NCI-H82 treated with DMSO at 0.1 percent for 48 hours (cell line): ENCODE data around the gene CARMIL1.
A peak's percentile ranks its signal among the peaks of the same experiment; 100 is the strongest.

Source experiments
- DNase-seq: peaks from one replicate; lab custom pipeline; 2025; ENCODE audit not compliant: unreplicated experiment; lab: John Stamatoyannopoulos, UW

The CARMIL1 gene

DNA sequence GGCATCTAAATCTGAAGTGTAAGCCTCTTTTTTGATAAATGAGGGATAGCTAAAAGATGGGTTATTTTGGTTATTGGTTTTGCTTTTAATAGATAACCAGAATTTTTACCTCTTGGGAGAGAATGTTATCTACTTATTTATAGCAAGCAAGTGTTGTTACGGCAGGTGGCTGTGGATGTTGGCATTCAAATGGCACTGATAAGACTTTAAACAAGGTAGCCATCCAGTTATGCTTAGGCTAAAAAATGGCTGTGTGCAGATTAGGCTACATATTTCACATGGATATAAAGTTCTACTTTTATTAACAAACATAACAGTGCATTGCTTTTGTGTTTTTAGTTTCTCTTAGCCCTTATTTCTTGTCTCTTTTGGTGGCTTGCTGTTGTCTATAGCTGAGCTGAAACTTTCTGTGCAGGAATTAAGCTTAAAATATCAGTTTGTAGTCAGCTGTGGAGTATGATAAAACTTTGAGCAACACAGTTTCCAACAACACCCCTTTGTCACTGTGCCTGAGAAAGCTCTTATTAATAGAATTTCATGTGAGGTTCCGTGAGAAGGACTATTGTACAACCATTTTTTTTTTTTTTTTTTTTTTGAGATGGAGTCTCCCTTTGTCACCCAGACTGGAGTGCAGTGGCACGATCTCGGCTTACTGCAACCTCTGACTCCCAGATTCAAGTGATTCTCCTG is 28.8 kb downstream of the CARMIL1 start:
- no peak for DNase-seq

DNA sequence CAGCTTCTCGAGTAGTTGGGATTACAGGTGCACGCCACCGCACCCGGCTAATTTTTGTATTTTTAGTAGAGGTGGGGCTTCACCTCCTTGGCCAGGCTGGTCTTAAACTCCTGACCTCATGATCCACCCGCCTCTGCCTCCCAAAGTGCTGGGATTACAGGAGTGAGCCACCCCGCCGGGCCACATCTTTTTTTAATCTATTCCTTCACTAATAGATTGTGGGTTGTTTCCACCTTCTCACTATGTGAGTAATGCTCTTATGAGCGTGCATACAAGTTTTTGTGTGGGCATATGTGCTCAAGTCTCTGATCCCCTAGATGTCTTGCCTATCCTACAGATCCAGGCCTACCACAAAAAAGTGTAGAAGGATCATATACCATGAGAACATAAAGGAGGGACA is 30.7 kb downstream of the CARMIL1 start:
- DNase-seq: no peak

DNA sequence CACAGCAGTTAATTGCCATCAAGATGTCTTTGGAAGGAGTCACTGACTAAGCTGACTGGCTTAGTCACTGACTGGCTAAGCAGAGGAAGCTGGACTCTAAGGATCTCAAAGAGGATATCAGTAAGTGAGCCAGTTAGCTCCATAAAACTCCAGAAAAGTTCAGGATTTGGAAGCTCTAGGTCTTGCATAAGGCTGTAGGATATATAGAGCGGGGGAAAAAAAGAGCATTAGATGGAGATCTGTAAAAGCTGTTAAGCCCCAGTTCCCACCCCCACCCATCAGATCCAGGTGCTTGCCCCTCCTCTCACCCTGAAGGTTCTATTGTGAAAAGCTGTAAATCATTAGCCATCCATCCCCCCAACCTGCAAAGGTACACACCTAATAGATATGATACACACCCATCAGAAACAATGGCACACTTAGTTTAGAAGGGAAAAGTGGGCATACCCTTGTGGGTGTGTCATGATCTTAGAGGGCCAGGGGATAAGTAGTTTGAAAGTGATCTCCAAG is 32.2 kb downstream of the CARMIL1 start:
- no peak for DNase-seq

DNA sequence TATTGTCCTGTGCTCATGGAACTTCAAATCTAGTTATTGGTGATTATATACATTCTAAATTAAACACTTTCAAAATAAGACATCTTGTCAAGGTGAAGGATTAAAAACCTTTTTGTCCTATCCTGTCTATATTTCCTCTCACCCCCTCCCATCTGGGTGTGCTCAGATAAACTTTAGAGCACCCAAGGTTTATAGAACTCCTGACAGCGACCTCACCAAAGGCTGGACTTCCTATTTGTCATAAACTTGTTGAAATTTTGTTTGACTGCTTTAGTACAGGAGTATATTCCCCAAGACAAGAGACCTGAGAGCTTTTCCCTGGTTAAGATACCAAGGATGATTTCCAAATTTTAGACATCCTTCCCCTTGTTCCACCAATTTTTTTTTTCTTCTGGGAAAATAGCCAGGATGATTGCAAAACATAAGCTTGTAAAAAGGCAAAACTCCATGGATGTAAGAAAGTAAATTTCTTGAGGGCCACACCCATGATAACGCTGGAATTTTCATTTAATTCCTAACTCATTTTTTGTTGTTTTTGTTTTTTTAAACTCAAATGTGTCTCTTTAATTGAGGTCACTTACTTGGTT is 33.0 kb downstream of the CARMIL1 start:
- no peak for DNase-seq

DNA sequence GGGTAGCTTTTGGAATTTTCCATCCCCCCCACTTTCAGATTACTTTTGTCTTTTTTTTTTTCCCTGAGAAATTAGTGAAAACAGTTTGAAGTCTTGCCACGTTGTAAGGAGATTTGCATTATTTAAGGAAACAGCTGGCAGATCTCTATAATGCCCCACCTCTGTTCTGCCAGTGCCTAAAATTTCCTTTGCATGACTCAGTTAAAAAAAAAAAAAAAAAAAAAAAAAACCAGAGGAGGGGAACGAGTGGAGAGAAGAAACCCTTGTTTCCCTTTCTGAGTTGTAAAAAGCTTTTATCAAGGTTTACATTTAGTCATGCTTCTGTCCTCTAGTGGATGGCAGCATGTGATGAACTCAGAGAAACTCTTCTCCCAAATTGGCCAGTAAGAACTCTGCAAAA is 33.5 kb downstream of the CARMIL1 start:
- DNase-seq: no peak

DNA sequence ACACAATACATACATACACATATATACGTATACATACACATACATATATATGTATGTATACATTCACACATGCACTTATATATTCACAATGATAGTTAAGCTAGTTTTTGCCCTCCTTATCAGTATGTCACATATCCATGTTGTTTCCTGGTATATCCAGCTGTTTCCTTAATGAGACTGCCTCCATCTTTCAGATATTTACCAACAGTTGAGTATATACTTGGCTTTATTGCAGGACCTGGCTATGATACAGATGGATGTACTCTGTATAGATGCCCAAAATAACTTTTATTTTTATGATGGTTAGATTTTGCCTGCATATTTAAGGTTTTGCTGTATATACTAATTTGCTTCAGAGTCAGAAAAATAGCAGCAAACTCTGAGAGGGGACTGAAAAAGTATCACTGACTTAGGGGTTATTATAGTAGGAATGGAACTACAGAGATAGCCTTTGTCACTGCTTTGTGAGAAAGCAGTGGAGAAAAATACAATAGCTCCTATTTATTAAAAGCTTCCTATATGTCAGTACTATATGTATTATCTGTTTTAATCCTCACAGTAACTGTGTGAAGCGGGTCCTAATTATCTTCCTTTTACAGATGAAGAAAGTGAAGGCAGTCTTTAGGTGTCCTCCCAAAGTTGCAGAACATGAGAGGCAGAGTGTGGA is 35.5 kb downstream of the CARMIL1 start:
- DNase-seq: no peak

DNA sequence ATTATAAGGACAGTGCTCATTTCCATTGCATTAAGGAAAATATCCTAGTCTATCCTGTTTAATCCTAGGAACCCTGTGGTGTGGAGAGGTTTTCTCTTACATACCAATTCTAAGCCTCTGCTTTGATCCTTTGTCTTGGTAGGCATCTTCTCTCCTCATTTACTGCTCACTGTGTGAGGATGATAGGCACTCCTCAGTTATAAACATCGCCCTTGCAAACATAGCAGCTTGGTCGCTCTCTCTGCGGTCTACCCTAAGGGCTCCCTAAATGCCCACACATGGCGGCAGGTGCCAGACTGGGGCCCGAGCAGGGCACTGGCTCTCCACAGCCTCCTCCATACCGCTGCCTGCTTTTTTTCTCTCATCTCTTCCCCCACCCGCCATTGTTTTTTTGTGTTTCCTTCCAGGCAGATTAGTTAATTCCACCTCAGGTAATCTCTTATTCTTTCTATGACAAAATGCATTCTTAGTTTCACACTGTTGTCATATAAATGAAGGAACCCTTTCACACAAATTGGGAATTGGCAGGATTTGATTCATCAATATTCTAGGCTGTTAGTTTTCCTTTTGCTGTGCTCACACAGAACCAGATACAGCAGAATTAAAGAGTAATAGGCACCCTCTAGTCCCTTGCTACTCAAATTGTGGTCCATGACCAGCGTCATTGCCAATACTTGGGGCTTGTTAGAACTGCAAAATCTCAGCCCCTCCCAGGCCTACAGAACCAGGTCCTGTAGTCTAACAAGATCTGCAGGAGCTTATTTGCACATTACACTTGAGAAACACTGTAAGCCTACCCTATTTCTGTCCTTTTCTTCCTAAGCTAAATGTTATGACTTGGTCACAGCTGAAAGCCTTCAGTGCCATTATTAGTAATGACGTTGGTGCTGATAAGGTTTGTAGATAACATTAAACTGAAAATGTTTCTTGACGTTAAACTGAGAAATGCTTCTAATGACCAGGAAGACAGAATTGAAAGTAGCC is 36.3 kb downstream of the CARMIL1 start:
- no peak for DNase-seq

DNA sequence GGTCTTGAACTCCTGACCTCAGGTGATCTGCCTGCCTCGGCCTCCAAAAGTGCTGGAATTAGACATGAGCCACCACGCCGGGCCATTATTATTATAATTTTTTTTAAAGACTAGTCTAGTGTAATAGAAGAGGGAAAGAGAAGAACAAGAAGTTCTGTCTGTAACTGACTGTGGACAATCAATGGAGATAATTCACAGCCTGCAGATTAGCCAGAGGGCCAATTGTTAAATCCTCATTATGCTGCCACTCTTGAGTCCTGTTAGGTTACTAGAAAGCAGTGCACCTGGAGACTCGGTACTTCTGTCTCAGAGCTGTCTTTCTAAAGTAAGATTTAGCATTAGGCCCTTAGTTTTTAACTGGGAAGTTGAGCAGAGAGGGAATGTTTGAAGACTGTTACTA is 37.5 kb downstream of the CARMIL1 start:
- no peak for DNase-seq

DNA sequence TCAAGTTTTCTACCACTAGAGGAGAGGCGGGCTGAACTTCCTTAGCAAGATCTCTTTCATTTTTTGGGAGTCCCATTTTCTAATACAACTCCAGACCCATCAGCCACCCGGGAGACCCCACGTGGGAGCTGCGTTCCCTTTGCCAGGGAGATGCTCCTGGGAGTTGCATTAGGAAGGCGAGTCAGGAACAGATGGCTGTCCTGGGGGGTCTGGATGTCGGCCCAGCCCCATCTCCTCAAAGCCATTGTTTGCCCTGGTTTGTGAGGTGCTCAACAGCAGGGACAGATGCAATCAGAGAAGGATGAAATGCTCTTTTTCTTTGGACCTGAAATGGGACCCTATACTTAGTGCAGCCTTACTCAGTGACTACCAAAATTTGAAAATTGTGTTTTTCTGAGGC is 39.4 kb downstream of the CARMIL1 start:
- no peak for DNase-seq

DNA sequence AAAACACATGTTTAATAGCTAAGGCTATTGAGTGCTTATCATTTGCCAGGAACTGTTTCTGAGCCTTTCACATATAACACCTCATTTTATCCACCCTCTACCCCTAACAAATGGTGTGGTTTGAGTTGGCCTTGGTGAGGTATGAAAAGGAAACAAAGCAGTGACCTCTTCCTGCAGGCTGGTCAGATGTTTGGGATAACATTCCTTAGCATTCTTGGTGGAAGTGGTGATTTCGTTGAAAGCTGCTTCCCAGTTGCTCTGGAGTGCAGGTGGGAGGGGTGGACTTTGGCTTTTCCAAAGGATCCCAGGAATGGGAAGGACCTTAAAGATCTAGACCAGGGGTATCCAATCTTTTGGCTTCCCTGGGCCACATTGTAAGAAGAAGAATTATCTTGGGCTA is 41.3 kb downstream of the CARMIL1 start:
- DNase-seq: no peak

DNA sequence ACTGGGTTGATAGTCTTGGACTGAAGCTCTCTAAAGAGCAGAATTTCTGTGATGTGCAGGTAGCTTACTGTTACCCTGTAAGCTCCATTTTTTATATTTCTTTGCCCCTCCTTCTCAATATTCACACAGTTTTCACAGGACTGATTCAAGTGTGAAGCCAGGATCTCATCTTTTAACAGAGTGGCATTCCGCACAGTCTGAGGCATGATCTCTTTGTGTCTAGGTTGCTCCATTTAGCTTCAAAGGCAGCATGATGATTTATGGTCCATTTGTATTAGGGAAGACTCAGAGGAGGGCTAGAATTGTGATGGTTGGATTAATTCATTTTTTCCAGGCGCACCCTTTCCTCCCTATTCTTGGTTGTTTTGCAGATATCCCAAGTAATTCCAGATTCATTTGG is 43.5 kb downstream of the CARMIL1 start:
- DNase-seq: no peak

DNA sequence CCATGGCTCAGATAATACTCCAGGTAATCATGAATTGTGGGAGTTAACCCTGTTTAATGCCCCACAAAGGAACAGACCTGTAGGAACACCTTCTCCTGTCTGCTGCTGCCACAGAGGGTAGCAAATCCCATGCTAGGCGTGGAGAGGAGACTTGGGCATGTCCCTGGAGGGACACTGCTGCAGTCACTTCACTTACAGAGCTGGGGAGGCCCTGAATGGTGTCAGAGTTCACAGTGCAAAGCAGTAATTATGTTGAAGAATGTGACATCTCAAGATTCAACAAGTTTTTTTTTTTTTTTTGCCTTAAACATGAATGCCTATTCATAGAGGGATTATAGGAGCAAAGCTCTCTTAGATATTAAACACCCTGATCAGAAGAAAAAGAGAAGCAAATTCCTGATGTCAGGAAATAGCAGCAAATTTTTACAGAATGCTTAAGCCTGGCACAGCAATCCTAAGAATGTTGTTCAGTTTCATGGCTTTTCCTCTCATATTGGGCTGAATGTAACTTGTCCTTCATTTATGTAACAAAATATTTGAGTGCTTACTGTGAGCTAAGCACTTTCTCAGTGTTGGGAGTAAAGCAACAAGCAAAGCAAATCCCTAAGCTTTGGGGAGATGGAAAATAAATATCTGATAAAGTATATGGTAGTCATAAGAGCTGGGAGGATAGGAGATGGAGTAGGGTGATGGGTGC is 45.0 kb downstream of the CARMIL1 start:
- DNase-seq: no peak

DNA sequence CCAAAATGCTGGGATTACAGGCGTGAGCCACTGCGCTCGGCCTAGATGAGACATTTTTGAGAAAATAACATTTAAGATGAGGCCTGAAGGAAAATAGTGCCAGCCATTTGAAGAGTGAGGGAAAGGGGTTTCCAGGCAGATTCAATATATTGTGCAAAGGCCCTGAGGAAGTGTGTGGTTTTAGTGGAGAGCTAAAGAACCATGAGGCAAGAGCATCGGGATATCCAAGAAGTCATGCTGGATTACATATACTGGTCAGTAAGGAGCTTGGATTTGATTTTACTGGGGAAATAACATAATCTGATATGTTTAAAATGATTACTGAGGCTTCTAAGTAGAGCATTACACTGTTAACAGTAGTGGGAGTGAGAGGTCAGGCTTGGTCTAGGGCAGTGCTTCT is 47.0 kb downstream of the CARMIL1 start:
- no peak for DNase-seq

DNA sequence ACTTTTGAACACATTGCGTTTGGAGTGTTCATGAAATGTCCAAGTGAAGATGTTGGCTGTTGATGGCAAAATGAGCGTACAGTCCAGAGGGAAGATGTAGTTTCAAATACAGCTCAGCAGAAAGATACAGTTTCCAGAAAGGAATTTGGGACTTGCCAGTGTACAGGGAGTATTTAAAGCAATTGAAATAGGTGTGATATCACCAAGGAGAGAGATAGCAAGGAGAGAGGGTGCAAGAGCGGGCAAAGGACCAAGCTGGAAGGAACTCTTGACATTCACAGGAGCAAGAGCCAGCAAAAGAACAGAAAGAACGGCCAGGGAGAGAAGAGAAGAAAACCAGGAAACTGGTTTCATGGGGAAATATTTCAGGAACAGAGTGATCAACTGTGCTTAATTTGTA is 47.8 kb downstream of the CARMIL1 start:
- DNase-seq: no peak

DNA sequence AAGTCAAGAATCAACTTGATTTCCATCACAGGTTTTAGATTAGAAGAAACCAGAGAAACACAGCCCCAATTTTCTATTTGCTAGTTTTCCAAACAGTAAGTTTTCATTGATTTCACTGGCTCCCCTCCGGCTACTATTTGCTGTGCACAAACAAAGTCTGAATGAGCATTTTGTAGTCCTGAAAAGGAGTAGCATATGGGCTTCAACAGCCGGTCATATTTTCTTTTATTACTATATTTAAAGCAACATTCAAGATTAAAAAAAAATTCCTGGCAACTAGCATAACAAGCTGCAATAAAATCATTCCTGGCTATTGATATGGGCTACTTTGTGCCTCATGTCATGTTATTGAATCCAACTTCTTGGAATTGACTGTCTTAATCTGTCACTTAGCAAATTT is 48.3 kb downstream of the CARMIL1 start:
- no peak for DNase-seq

DNA sequence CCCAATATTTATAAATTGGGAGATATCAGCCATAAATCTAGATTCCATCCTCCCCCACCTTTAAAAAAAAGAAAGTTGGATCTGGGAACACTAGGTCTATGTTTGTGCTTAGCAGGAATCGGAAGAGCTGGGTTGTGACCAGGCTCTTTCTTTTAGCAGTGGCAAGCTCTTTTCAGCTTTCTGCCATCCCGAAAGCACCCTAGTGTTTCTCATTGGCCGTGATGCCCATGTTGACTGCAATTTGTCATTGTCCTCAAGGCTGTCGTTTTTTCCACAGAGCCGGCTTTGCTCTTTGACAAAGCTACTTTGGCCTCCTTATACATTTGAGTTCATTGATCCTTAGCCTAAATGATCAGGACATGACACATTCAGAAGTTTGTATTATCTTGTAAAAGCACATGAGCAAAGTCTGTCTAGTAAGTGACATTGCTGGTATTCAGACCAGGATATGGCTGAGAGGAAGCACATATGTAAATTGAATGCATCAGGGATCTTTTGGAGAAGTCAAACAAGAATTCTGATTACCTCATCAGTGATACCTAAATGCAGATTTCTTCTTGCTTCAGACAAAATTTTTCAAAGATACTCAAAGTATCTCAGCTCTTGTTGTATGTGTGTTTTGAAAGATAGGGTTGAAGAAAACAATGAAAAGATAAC is 50.1 kb downstream of the CARMIL1 start:
- DNase-seq: no peak

DNA sequence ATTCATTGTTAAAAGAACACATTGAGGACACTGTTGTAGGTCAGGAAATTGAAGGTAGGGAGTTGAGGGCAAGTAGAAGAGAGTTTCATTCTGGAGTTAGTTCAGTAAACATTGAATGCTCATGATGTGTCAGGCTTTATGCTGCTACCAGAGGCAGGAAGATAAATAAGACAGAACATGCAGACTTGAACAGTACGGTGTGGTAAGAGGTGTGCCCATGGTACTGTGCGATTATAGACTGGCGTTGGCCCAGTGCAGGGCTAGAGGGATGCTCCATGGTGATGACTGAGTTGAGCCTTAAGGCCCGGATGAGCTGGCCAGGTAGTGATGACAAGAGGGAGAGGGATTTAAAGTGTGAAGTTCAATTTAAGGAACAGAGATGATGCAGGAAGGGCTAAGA is 50.8 kb downstream of the CARMIL1 start:
- no peak for DNase-seq

DNA sequence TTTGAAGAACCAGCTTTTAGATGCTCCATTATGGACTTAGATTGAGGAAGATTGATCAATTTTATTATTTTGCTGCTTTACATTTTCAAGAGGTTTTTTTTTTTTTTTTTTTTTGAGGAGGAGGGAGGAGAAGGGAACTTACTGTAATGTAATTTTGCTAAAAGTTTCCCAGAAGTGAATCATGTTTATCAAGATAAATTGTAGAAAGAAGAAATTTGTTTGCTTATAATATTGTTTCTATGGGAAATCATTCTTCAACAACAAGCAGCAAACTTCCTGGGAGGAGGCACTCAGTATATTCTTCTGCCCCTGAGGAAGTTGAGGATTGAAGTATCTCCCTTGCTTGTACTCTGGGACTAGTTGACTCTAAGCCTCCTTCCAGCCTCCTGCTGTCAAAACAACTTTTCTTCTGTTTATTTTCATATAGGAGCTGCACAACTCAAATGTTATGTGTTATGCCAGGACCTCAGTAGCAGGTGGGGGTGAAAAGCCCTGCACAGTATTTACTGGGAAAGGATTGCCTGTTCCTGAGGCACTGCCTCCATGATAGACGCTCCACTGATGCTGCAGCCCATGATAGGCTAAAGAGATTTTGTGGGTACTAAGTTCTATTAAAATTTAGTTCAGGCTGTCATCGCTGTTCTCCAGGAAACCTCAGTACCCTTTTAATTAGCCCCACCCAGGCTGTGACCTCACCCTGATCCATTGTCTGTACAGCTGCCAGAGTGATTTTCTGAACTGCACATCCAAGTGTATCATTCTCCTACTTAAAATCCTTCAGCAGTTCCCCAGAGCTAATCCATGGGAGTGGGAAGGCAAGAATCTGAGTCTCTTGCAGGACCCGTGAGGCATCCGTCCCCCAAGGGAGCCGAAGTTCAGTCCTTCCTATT is 51.9 kb downstream of the CARMIL1 start:
- DNase-seq: peak; percentile 94

DNA sequence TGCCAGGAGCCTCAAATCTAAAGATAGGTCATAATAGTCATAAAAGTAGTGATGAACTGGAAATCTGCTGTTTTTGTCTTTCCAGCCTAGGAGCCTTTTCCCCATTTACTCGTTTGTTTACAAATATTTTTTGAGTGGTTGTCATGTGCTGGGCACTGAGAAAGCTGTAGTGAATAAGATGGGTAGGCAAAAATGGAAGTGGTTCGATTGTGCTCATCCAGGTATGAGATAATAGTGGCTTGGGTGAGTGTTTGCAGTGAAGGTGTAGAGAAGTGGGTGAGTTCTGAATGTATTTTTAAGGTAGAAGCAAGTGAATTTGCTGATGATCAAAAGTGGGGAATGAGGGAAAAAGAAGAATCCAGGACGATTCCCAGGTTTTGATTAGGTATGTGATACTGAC is 53.0 kb downstream of the CARMIL1 start:
- no peak for DNase-seq
